HEK293 (cell line): ENCODE data around the gene TRAK1.

Source experiments
- CTCF ChIA-PET: fragments of 350-600 bp; formaldehyde crosslinking; extraction: SDS; loops from one replicate; lab custom pipeline; 2021; ENCODE audit warnings: antibody characterized with exemption; lab: Yijun Ruan, JAX
- POLR2A ChIA-PET: fragments of 300-600 bp; formaldehyde crosslinking; extraction: SDS; loops from one replicate; lab custom pipeline; 2020; ENCODE audit warnings: antibody characterized with exemption, inconsistent platforms; lab: Yijun Ruan, JAX
- H3K27ac ChIP-seq: fragments of 200-500 bp; sonication (Bioruptor generic); 2 replicates; pipeline ENCODE4 v1.5.1; 2014; ENCODE audit warnings: low read depth, low read length, control low read depth, inconsistent platforms; ENCODE audit errors: extremely low read depth
- H3K36me3 ChIP-seq, 2 experiments: fragments of 200-500 bp in 1 of 2; sonication (Bioruptor generic) in 1 of 2; 1 replicate in 1 of 2; 2 replicates in 1 of 2; pipeline ENCODE4 v1.5.1; 2014 to 2017; ENCODE audit warnings: inconsistent platforms in 2 of 2, low read length in 2 of 2; ENCODE audit not compliant: control insufficient read depth in 2 of 2, insufficient read depth in 1 of 2
- H3K4me1 ChIP-seq: fragments of 200-500 bp; sonication (Bioruptor generic); 2 replicates; pipeline ENCODE4 v1.5.1; 2014; ENCODE audit warnings: mild to moderate bottlenecking, low read length, inconsistent platforms; ENCODE audit not compliant: control insufficient read depth, insufficient read depth
- H3K4me3 ChIP-seq: 2 replicates; pipeline ENCODE4 v1.5.1; 2011; ENCODE audit warnings: low read depth, mild to moderate bottlenecking, control low read depth, low read length, moderate library complexity
- H3K9me3 ChIP-seq: fragments of 200-500 bp; sonication (Bioruptor generic); 2 replicates; pipeline ENCODE4 v1.5.1; 2014; ENCODE audit warnings: low read depth, low read length, inconsistent platforms; ENCODE audit not compliant: control insufficient read depth, insufficient read depth
- BCL11B ChIP-seq: fragments of 450-650 bp; formaldehyde crosslinking; IDR thresholded peaks from 2 replicates; pipeline ENCODE4 v1.5.1; 2016; ENCODE audit warnings: low read depth, missing biosample characterization, missing genetic modification characterization
- OVOL3 ChIP-seq: fragments of 450-650 bp; formaldehyde crosslinking; IDR thresholded peaks from 2 replicates; pipeline ENCODE4 v1.5.1; 2016; ENCODE audit warnings: missing biosample characterization, missing genetic modification characterization
- PRDM1 ChIP-seq: fragments of 450-650 bp; formaldehyde crosslinking; IDR thresholded peaks from 2 replicates; pipeline ENCODE4; 2016; ENCODE audit warnings: missing biosample characterization, missing genetic modification characterization
- SP7 ChIP-seq: fragments of 450-650 bp; formaldehyde crosslinking; IDR thresholded peaks from 2 replicates; pipeline ENCODE4 v1.5.1; 2016; ENCODE audit warnings: missing biosample characterization, missing genetic modification characterization
- ZBTB44 ChIP-seq: fragments of 450-650 bp; IDR thresholded peaks from 2 replicates; pipeline ENCODE4 v1.5.1; 2018; ENCODE audit warnings: missing biosample characterization, mild to moderate bottlenecking, missing genetic modification characterization
- ZFHX2 ChIP-seq: fragments of 450-650 bp; formaldehyde crosslinking; conservative IDR thresholded peaks from 2 replicates; pipeline ENCODE4 v1.5.1; 2016; ENCODE audit warnings: missing biosample characterization, missing genetic modification characterization
- ZNF138 ChIP-seq: fragments of 450-650 bp; formaldehyde crosslinking; IDR thresholded peaks from 2 replicates; pipeline ENCODE4 v1.5.1; 2016; ENCODE audit warnings: missing biosample characterization, missing genetic modification characterization, borderline replicate concordance
- ZNF292 ChIP-seq: fragments of 450-650 bp; formaldehyde crosslinking; IDR thresholded peaks from 2 replicates; pipeline ENCODE4 v1.5.1; 2016; ENCODE audit warnings: low read depth, missing biosample characterization, missing genetic modification characterization, borderline replicate concordance
- ZNF341 ChIP-seq: fragments of 450-650 bp; formaldehyde crosslinking; IDR thresholded peaks from 2 replicates; pipeline ENCODE4; 2016; ENCODE audit warnings: low read depth, missing biosample characterization, missing genetic modification characterization
- ZNF571 ChIP-seq: fragments of 450-650 bp; formaldehyde crosslinking; IDR thresholded peaks from 2 replicates; pipeline ENCODE4 v1.5.0; 2017; ENCODE audit warnings: missing biosample characterization, missing genetic modification characterization
- ZNF837 ChIP-seq: fragments of 450-650 bp; formaldehyde crosslinking; IDR thresholded peaks from 2 replicates; pipeline ENCODE4 v1.5.1; 2016; ENCODE audit warnings: missing biosample characterization, missing genetic modification characterization
- ZNF843 ChIP-seq: fragments of 450-650 bp; formaldehyde crosslinking; IDR thresholded peaks from 2 replicates; pipeline ENCODE4 v1.5.1; 2016; ENCODE audit warnings: missing biosample characterization, missing genetic modification characterization
- ZSCAN4 ChIP-seq: fragments of 450-650 bp; formaldehyde crosslinking; IDR thresholded peaks from 2 replicates; pipeline ENCODE4 v1.5.1; 2017; ENCODE audit warnings: missing biosample characterization, missing genetic modification characterization

TRAK1 gene

GRCh38 chr3:42133500-42134298 is 42.5 kb downstream of the TRAK1 start:
- no peak overlapping the region for H3K27ac ChIP-seq
- no peak overlapping the region for H3K4me3 ChIP-seq
- H3K36me3 ChIP-seq: no peaks in the 10 kb centered on the region
- H3K9me3 ChIP-seq: no peaks in the 10 kb centered on the region
- H3K4me1 ChIP-seq: no peaks in the 10 kb centered on the region
- TF ChIP-seq SP7 (tag by site-specific recombination) (peak; percentile 82), ZNF292 (tag by site-specific recombination) (no peak)
- POLR2A ChIA-PET: no interaction called here
- CTCF ChIA-PET: interaction anchor here (1.7 kb wide), 1 partner anchor 96 kb away, joined by 3 read pairs; no protein-coding TSS in a partner anchor

GRCh38 chr3:42134867-42135464 is 43.8 kb downstream of the TRAK1 start:
- ChIA-PET POLR2A (interaction anchor here (0.6 kb wide), 1 partner anchor 47 kb away, joined by 4 read pairs; no protein-coding TSS in a partner anchor), CTCF (interaction anchor here (0.5 to 1.7 kb wide), 2 partner anchors 54 to 94 kb away, joined by 3 read pairs; no protein-coding TSS in a partner anchor)
- Histone ChIP-seq H3K4me3 (no peak overlapping the region), H3K4me1 (no peaks in the 10 kb centered on the region), H3K36me3 (no peaks in the 10 kb centered on the region), H3K27ac (no peak overlapping the region), H3K9me3 (no peaks in the 10 kb centered on the region)
- TF ChIP-seq OVOL3 (no peak), ZNF843 (no peak), ZSCAN4 (tag by site-specific recombination) (no peak), ZNF341 (tag by site-specific recombination) (no peak), ZFHX2 (tag by site-specific recombination) (no peak)

- Histone ChIP-seq H3K27ac (no peak overlapping the region), H3K9me3 (no peaks in the 10 kb centered on the region), H3K4me1 (no peaks in the 10 kb centered on the region), H3K4me3 (no peak overlapping the region), H3K36me3 (no peaks in the 10 kb centered on the region)
- no peak for TF ChIP-seq ZBTB44 (tag by site-specific recombination)
- CTCF ChIA-PET: no interaction called here
- POLR2A ChIA-PET: no interaction called here
Observed at GRCh38 chr3:42139621-42140453, 48.7 kb downstream of the TRAK1 start.

GRCh38 chr3:42140665-42141203 is 49.6 kb downstream of the TRAK1 start:
- H3K4me1 ChIP-seq: no peaks in the 10 kb centered on the region
- ChIA-PET CTCF (no interaction called here), POLR2A (no interaction called here)
- no peaks in the 10 kb centered on the region for H3K36me3 ChIP-seq
- TF ChIP-seq PRDM1 (tag by site-specific recombination) (no peak), ZNF138 (tag by site-specific recombination) (no peak), ZNF571 (tag by site-specific recombination) (no peak), ZNF837 (no peak), BCL11B (tag by site-specific recombination) (no peak)
- H3K4me3 ChIP-seq: no peak overlapping the region
- H3K27ac ChIP-seq: no peak overlapping the region
- no peaks in the 10 kb centered on the region for H3K9me3 ChIP-seq
